WTC11 (cell line): ENCODE data around the gene TANC1. TPM values are rescaled to one million over a fixed set of nuclear protein-coding genes. Genes with fewer than 3 reads are reported as not detected.

Experiments
- ATAC-seq: fragments of 200-7000 bp; cut with Tn5 transposase; 2 replicates; pipeline ENCODE4 v1.10.0; 2021; ENCODE audit warnings: mild to moderate bottlenecking, moderate library complexity
- CTCF ChIA-PET: fragments of 300-600 bp; sonication (Branson Sonifier 250); formaldehyde crosslinking; loops from one replicate; lab custom pipeline; 2021; ENCODE audit warnings: antibody characterized with exemption; lab: Charles Lee
- POLR2A ChIA-PET: fragments of 350-600 bp; sonication (Branson Sonifier 250); formaldehyde crosslinking; loops from one replicate; lab custom pipeline; 2021; ENCODE audit warnings: antibody characterized with exemption; lab: Charles Lee
- DNase-seq: peaks from one replicate; pipeline ENCODE4 v3.0.0; 2021; ENCODE audit warnings: low spot score
- H3K27ac Mint-ChIP-seq: 2 replicates; pipeline ENCODE4 v1.8.0; 2021; ENCODE audit warnings: mixed read lengths
- H3K27me3 Mint-ChIP-seq: 2 replicates; pipeline ENCODE4 v1.8.0; 2021; ENCODE audit warnings: low read depth, mild to moderate bottlenecking, moderate library complexity, mixed read lengths
- H3K36me3 Mint-ChIP-seq: 2 replicates; pipeline ENCODE4 v1.8.0; 2021; ENCODE audit warnings: mixed read lengths
- H3K4me1 Mint-ChIP-seq: 2 replicates; pipeline ENCODE4 v1.8.0; 2022; ENCODE audit warnings: mixed read lengths
- H3K4me3 Mint-ChIP-seq: 2 replicates; pipeline ENCODE4 v1.8.0; 2021; ENCODE audit warnings: mild to moderate bottlenecking, moderate library complexity, mixed read lengths
- H3K9me3 Mint-ChIP-seq: 2 replicates; pipeline ENCODE4 v1.8.0; 2021; ENCODE audit warnings: mixed read lengths
- CREB1 ChIP-seq: sonication (generic); formaldehyde crosslinking; IDR thresholded peaks from 2 replicates; pipeline ENCODE4 v1.8.0; 2023; ENCODE audit warnings: mild to moderate bottlenecking, missing genetic modification reagents
- E2F4 ChIP-seq: sonication (generic); formaldehyde crosslinking; IDR thresholded peaks from 2 replicates; pipeline ENCODE4 v1.8.1; 2022; ENCODE audit warnings: low read depth, mild to moderate bottlenecking, moderate library complexity, missing genetic modification reagents, borderline replicate concordance
- ELF4 ChIP-seq: sonication (generic); formaldehyde crosslinking; IDR thresholded peaks from 2 replicates; pipeline ENCODE4 v1.8.1; 2022; ENCODE audit warnings: low read depth, mild to moderate bottlenecking, moderate library complexity, missing genetic modification reagents
- GRHL2 ChIP-seq: fragments of 250-450 bp; sonication (Bioruptor Pico); IDR thresholded peaks from 2 replicates; pipeline ENCODE4 v1.8.0; 2022; ENCODE audit warnings: mild to moderate bottlenecking, moderate library complexity; ENCODE audit not compliant: insufficient replicate concordance, severe bottlenecking
- HMGA2 ChIP-seq: fragments of 250-450 bp; sonication (Bioruptor Pico); IDR thresholded peaks from 2 replicates; pipeline ENCODE4 v1.4.0; 2021; ENCODE audit warnings: mild to moderate bottlenecking, moderate library complexity
- NR2C2 ChIP-seq: sonication (generic); formaldehyde crosslinking; IDR thresholded peaks from 2 replicates; pipeline ENCODE4 v1.8.0; 2022; ENCODE audit warnings: mild to moderate bottlenecking, missing genetic modification reagents
- OVOL2 ChIP-seq: fragments of 250-450 bp; sonication (Bioruptor Pico); IDR thresholded peaks from 2 replicates; pipeline ENCODE4 v1.9.0; 2021; ENCODE audit warnings: mild to moderate bottlenecking, borderline replicate concordance
- PRDM15 ChIP-seq: sonication (generic); formaldehyde crosslinking; IDR thresholded peaks from 2 replicates; pipeline ENCODE4 v1.8.0; 2022; ENCODE audit warnings: missing genetic modification reagents
- PRRX2 ChIP-seq: fragments of 250-450 bp; sonication (Bioruptor Pico); IDR thresholded peaks from 2 replicates; pipeline ENCODE4 v1.8.0; 2021; ENCODE audit warnings: mild to moderate bottlenecking
- USF1 ChIP-seq: sonication (generic); formaldehyde crosslinking; IDR thresholded peaks from 2 replicates; pipeline ENCODE4 v1.8.0; 2022; ENCODE audit warnings: mild to moderate bottlenecking, missing genetic modification reagents
- USF2 ChIP-seq: sonication (generic); formaldehyde crosslinking; IDR thresholded peaks from 2 replicates; pipeline ENCODE4 v1.8.1; 2023; ENCODE audit warnings: mild to moderate bottlenecking, missing genetic modification reagents, moderate library complexity
- ZNF512 ChIP-seq: sonication (generic); formaldehyde crosslinking; IDR thresholded peaks from 2 replicates; pipeline ENCODE4 v1.8.1; 2022; ENCODE audit warnings: missing genetic modification reagents, borderline replicate concordance
- ZSCAN18 ChIP-seq: fragments of 250-450 bp; sonication (Bioruptor Pico); IDR thresholded peaks from 2 replicates; pipeline ENCODE4 v2.1.2; 2022; ENCODE audit warnings: mild to moderate bottlenecking, moderate library complexity
- total RNA-seq: library from RNA; stranded (reverse); gene quantifications from 3 replicates; pipeline ENCODE4 v1.2.3, GENCODE V29; 2021
- TF ChIP-seq, protein P1 (sequence below): fragments of 250-450 bp; sonication (Bioruptor Pico); IDR thresholded peaks from 2 replicates; pipeline ENCODE4 v1.9.0; 2021; ENCODE audit warnings: mild to moderate bottlenecking
- TF ChIP-seq, protein P2 (sequence below): sonication (generic); formaldehyde crosslinking; conservative IDR thresholded peaks from 2 replicates; pipeline ENCODE4 v1.8.1; 2023; ENCODE audit warnings: mild to moderate bottlenecking, low read depth, missing genetic modification reagents, moderate library complexity

TANC1 gene
- total RNA-seq, 1 experiment from 2014 or later = 11.6 TPM

GRCh38 chr2:159052157-159052601, 83.7 kb downstream of the TANC1 start (continued):
- TF ChIP-seq ZSCAN18 (CRISPR knock-in tag) (no peak), PRRX2 (CRISPR knock-in tag) (no peak)

GRCh38 chr2:159053161-159054031, 85.0 kb downstream of the TANC1 start:
- ATAC-seq (no peak), DNase-seq (no peak)
- Mint-ChIP-seq H3K4me3 (no peak overlapping the region), H3K27me3 (no peaks in the 10 kb centered on the region), H3K9me3 (no peaks in the 10 kb centered on the region), H3K27ac (no peak overlapping the region), H3K36me3 (no peaks in the 10 kb centered on the region), H3K4me1 (peaks cover 6% of the 10 kb centered on the region)
- no peak for TF ChIP-seq NR2C2 (CRISPR knock-in tag)
- TF ChIP-seq OVOL2 (CRISPR knock-in tag) = no peak
- no peak for TF ChIP-seq PRDM15
- POLR2A ChIA-PET = interaction anchor here (0.7 to 1.0 kb wide), 2 partner anchors 9 to 16 kb away, joined by 3 read pairs; no protein-coding TSS in a partner anchor
- CTCF ChIA-PET = interaction anchor here (0.7 to 3.4 kb wide), 4 partner anchors 18 to 95 kb away, joined by 3 to 12 read pairs (median 4); no protein-coding TSS in a partner anchor

DNA sequence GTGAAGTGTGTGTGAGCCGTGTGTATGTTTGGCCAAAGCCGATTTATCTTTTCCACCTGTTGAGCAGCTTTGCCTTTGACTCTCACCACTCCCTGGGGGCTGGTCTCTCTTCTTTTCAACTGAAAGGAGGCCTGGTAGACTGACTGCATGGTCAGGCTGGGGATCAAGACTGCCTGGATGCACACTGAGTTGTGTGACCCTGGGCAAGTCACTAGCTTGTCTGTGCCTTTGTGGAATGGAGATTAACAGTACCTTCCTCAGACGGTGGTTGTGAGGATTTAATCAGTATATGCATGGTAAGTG, 85.5 kb downstream of the TANC1 start:
- Mint-ChIP-seq H3K36me3 (no peaks in the 10 kb centered on the region), H3K27ac (no peak overlapping the region), H3K4me1 (peaks cover 6% of the 10 kb centered on the region), H3K27me3 (no peaks in the 10 kb centered on the region), H3K9me3 (no peaks in the 10 kb centered on the region), H3K4me3 (no peak overlapping the region)
- ChIA-PET POLR2A (no interaction called here), CTCF (interaction anchor here (2.3 to 3.4 kb wide), 2 partner anchors 10 to 65 kb away, joined by 7 to 12 read pairs; no protein-coding TSS in a partner anchor)
- ATAC-seq (no peak), DNase-seq (no peak)
- TF ChIP-seq E2F4 (no peak), CREB1 (no peak), GRHL2 (no peak), USF1 (no peak), ZNF512 (CRISPR knock-in tag) (no peak), USF2 (no peak), HMGA2 (CRISPR knock-in tag) (no peak), ELF4 (CRISPR knock-in tag) (no peak), OVOL2 (CRISPR knock-in tag) (no peak)
- TF ChIP-seq, protein P1, sequence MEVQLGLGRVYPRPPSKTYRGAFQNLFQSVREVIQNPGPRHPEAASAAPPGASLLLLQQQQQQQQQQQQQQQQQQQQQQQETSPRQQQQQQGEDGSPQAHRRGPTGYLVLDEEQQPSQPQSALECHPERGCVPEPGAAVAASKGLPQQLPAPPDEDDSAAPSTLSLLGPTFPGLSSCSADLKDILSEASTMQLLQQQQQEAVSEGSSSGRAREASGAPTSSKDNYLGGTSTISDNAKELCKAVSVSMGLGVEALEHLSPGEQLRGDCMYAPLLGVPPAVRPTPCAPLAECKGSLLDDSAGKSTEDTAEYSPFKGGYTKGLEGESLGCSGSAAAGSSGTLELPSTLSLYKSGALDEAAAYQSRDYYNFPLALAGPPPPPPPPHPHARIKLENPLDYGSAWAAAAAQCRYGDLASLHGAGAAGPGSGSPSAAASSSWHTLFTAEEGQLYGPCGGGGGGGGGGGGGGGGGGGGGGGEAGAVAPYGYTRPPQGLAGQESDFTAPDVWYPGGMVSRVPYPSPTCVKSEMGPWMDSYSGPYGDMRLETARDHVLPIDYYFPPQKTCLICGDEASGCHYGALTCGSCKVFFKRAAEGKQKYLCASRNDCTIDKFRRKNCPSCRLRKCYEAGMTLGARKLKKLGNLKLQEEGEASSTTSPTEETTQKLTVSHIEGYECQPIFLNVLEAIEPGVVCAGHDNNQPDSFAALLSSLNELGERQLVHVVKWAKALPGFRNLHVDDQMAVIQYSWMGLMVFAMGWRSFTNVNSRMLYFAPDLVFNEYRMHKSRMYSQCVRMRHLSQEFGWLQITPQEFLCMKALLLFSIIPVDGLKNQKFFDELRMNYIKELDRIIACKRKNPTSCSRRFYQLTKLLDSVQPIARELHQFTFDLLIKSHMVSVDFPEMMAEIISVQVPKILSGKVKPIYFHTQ (CRISPR knock-in tag) = no peak
- TF ChIP-seq, protein P2, sequence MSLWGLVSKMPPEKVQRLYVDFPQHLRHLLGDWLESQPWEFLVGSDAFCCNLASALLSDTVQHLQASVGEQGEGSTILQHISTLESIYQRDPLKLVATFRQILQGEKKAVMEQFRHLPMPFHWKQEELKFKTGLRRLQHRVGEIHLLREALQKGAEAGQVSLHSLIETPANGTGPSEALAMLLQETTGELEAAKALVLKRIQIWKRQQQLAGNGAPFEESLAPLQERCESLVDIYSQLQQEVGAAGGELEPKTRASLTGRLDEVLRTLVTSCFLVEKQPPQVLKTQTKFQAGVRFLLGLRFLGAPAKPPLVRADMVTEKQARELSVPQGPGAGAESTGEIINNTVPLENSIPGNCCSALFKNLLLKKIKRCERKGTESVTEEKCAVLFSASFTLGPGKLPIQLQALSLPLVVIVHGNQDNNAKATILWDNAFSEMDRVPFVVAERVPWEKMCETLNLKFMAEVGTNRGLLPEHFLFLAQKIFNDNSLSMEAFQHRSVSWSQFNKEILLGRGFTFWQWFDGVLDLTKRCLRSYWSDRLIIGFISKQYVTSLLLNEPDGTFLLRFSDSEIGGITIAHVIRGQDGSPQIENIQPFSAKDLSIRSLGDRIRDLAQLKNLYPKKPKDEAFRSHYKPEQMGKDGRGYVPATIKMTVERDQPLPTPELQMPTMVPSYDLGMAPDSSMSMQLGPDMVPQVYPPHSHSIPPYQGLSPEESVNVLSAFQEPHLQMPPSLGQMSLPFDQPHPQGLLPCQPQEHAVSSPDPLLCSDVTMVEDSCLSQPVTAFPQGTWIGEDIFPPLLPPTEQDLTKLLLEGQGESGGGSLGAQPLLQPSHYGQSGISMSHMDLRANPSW = no peak
